Colonic mucosa (tissue), 4 donors: ENCODE results near the gene CASP12. TPM values are rescaled to one million over a fixed set of nuclear protein-coding genes. Genes with fewer than 3 reads are reported as not detected.

Source experiments
- DNase-seq: peaks from one replicate; pipeline ENCODE4 v3.0.0-alpha.2; 2020
- H3K27ac ChIP-seq: fragments of 200-600 bp; one replicate; pipeline ENCODE4 v1.8.0; 2021
- H3K27me3 ChIP-seq: fragments of 200-600 bp; one replicate; pipeline ENCODE4 v1.8.0; 2021
- H3K36me3 ChIP-seq: fragments of 200-600 bp; one replicate; pipeline ENCODE4 v1.8.0; 2021
- H3K4me1 ChIP-seq: fragments of 200-600 bp; one replicate; pipeline ENCODE4 v1.8.0; 2021; ENCODE audit warnings: mild to moderate bottlenecking
- H3K4me3 ChIP-seq: fragments of 200-600 bp; one replicate; pipeline ENCODE4 v1.8.0; 2021
- H3K9ac ChIP-seq, 2 donors: one replicate each; pipeline ENCODE4 v1.7.0; 2013; ENCODE audit warnings: control low read depth in 2 of 2, low read depth in 2 of 2, low read length in 2 of 2
- H3K9me3 ChIP-seq: fragments of 200-600 bp; one replicate; pipeline ENCODE4 v1.8.0; 2021
- CTCF ChIP-seq: fragments of 200-600 bp; IDR thresholded peaks from one replicate; pipeline ENCODE4 v1.8.0; 2022; ENCODE audit warnings: antibody characterized with exemption, mild to moderate bottlenecking
- intact Hi-C: fragments of 100-400 bp; cut with DNase I; formaldehyde crosslinking; loops from one replicate; pipeline ENCODE4 v1.14.1; 2022
- total RNA-seq, 2 donors: library from RNA; stranded (reverse); fragmentation: NEBNext Ultra II Directional in 1 of 2; extraction: Animal tissue kit (Norgen Biotek cat#: 25700) in 1 of 2; gene quantifications; one replicate each; pipeline ENCODE4 v1.2.1, GENCODE V29; 2021
- donor health status: healthy.
- donor health status: DM: no; HTN: no; CAD: no.
- donor health status: DM: no; HTN: no; CAD: no.

CASP12 gene
- total RNA-seq, 2 donors from 2014 or later = 0.27 TPM; not detected in 1

GRCh38 chr11:104891135-104891534 lies 7.1 kb downstream of the CASP12 start:
- Histone ChIP-seq H3K27me3 (no peaks in the 10 kb centered on the region), H3K4me3 (no peak overlapping the region), H3K36me3 (no peaks in the 10 kb centered on the region), H3K9me3 (no peaks in the 10 kb centered on the region), H3K9ac (no peak overlapping the region), H3K27ac (no peak overlapping the region), H3K4me1 (no peaks in the 10 kb centered on the region)
- DNase-seq = no peak
- intact Hi-C loops = no loop called here
- TF ChIP-seq CTCF = no peak

- H3K4me1 ChIP-seq = no peaks in the 10 kb centered on the region
- H3K27me3 ChIP-seq = no peaks in the 10 kb centered on the region
- TF ChIP-seq CTCF = no peak
- H3K36me3 ChIP-seq = no peaks in the 10 kb centered on the region
- intact Hi-C loops = no loop called here
- H3K9me3 ChIP-seq = no peaks in the 10 kb centered on the region
- no peak overlapping the region for H3K27ac ChIP-seq
- DNase-seq = no peak
- no peak overlapping the region for H3K4me3 ChIP-seq
- no peak overlapping the region for H3K9ac ChIP-seq
Observed at GRCh38 chr11:104883342-104883741, 14.9 kb downstream of the CASP12 start.

GRCh38 chr11:104881117-104881794 lies 17.0 kb downstream of the CASP12 start:
- Histone ChIP-seq H3K9ac (no peak overlapping the region), H3K27me3 (no peaks in the 10 kb centered on the region), H3K27ac (no peak overlapping the region), H3K4me1 (no peaks in the 10 kb centered on the region), H3K9me3 (no peaks in the 10 kb centered on the region), H3K4me3 (no peak overlapping the region), H3K36me3 (no peaks in the 10 kb centered on the region)
- TF ChIP-seq CTCF = no peak
- no peak for DNase-seq
- intact Hi-C loops = no loop called here

- Histone ChIP-seq H3K36me3 (no peaks in the 10 kb centered on the region), H3K4me1 (no peaks in the 10 kb centered on the region), H3K27ac (no peak overlapping the region), H3K4me3 (no peak overlapping the region), H3K9ac (no peak overlapping the region), H3K27me3 (no peaks in the 10 kb centered on the region), H3K9me3 (no peaks in the 10 kb centered on the region)
- TF ChIP-seq CTCF = no peak
- intact Hi-C loops = no loop called here
- no peak for DNase-seq
Observed at GRCh38 chr11:104879514-104880190, 18.6 kb downstream of the CASP12 start.

GRCh38 chr11:104876861-104877431 lies 21.3 kb downstream of the CASP12 start:
- Histone ChIP-seq H3K27ac (peak overlapping the region; percentile 15), H3K36me3 (no peaks in the 10 kb centered on the region), H3K4me1 (no peaks in the 10 kb centered on the region), H3K9ac (no peak overlapping the region), H3K27me3 (no peaks in the 10 kb centered on the region), H3K9me3 (no peaks in the 10 kb centered on the region), H3K4me3 (no peak overlapping the region)
- intact Hi-C loops = no loop called here
- no peak for TF ChIP-seq CTCF
- no peak for DNase-seq
